GM15510 (cell line): ENCODE results near the gene SOX9.

Experiments used
- POLR2A ChIP-seq: IDR thresholded peaks from 3 replicates; pipeline ENCODE4 v1.6.1; 2011; ENCODE audit warnings: borderline replicate concordance; ENCODE audit not compliant: insufficient read length; ENCODE audit errors: extremely low read depth

SOX9 gene

DNA sequence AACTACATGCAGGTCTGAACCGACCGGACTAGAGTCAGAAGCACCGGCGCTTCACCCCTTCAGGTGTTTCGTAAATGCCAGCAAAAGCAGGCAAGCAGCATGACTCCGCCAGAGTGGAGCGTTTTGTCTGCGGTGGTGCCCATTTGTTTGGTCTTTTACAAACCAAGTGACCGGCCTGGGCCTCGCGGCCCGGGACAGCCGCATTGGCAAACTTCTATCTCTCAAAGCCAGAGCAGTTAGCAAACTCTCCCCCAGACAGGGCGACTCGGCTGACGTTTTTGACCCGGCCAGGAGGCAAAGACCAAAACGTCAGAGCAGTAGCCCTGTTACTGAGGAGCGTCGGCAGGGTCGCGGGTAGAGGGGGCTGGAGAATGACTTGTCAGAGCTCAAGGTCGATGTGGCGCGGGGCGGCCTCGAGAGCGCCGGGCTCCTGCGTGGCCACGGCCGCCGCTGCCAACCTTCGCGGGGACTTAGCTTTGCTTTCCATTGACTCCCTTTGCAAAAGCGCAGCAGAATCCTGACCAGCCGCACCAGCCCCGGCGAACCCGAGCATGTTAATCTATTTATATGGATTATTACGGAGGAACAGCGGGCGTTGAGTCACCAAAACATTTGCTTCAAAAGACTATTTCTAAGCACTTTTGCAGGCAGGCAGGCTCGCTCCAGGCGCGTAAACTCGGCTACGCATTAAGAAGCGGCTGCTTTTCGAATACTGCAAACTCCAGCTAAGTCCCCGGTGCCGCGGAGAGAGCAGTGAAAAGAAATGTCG is 763 bp upstream of the SOX9 start:
- no peak for TF ChIP-seq POLR2A

DNA sequence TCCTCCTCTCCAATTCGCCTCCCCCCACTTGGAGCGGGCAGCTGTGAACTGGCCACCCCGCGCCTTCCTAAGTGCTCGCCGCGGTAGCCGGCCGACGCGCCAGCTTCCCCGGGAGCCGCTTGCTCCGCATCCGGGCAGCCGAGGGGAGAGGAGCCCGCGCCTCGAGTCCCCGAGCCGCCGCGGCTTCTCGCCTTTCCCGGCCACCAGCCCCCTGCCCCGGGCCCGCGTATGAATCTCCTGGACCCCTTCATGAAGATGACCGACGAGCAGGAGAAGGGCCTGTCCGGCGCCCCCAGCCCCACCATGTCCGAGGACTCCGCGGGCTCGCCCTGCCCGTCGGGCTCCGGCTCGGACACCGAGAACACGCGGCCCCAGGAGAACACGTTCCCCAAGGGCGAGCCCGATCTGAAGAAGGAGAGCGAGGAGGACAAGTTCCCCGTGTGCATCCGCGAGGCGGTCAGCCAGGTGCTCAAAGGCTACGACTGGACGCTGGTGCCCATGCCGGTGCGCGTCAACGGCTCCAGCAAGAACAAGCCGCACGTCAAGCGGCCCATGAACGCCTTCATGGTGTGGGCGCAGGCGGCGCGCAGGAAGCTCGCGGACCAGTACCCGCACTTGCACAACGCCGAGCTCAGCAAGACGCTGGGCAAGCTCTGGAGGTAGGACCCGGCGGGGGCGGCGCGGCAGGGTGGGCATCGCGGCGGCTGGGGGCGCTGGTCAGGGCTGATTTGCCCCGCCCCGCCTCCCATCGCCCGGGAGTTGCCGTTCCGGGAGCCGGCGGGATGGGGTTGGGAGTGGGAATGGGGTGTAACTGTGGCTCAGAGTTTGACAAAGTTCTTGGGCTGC is 567 bp downstream of the SOX9 start:
- TF ChIP-seq POLR2A = no peak

DNA sequence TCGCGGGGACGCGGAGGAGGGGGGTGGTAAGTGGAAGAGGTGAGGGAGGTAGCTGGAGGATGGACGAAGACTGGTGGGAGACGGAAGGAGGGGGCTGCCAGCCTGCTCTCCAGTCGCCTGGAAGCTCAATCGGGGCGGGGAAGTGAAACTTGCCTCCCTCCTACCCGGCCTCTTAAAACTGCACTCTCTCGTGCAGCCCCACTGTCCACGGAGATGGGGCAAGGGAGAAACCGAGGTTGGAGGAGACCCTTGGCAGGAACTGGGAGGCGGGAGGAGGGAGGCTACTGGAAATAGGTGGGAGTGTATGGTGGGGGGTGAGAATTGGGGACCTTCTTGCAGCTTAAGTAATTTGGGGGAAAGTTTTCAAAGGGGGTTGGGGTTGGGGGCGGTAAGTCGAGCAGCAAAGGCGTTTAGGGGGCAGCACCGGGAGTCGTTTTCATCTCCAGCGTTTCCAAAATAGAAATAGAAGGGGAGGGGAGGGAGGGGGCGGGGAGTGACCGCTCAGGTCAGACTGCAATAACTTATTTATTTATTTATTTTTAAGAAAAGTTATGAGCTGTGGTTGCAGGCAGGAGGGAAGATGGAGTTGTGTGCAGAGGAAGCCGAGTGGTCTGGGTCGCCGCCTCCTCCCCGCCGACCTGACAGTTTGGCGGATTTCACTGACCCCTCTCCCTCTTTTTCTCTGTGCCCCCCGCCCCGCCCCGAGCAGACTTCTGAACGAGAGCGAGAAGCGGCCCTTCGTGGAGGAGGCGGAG is 1.4 kb downstream of the SOX9 start:
- no peak for TF ChIP-seq POLR2A

- TF ChIP-seq POLR2A = no peak
Measured at GRCh38 chr17:72122765-72123529, 2.1 kb downstream of the SOX9 start.

GRCh38 chr17:72123530-72124437 is 3.0 kb downstream of the SOX9 start:
- no peak for TF ChIP-seq POLR2A

- no peak for TF ChIP-seq POLR2A
Measured at GRCh38 chr17:72124438-72124775, 3.6 kb downstream of the SOX9 start.

DNA sequence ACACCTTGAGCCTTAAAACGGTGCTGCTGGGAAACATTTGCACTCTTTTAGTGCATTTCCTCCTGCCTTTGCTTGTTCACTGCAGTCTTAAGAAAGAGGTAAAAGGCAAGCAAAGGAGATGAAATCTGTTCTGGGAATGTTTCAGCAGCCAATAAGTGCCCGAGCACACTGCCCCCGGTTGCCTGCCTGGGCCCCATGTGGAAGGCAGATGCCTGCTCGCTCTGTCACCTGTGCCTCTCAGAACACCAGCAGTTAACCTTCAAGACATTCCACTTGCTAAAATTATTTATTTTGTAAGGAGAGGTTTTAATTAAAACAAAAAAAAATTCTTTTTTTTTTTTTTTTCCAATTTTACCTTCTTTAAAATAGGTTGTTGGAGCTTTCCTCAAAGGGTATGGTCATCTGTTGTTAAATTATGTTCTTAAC is 4.4 kb downstream of the SOX9 start:
- TF ChIP-seq POLR2A = no peak

DNA sequence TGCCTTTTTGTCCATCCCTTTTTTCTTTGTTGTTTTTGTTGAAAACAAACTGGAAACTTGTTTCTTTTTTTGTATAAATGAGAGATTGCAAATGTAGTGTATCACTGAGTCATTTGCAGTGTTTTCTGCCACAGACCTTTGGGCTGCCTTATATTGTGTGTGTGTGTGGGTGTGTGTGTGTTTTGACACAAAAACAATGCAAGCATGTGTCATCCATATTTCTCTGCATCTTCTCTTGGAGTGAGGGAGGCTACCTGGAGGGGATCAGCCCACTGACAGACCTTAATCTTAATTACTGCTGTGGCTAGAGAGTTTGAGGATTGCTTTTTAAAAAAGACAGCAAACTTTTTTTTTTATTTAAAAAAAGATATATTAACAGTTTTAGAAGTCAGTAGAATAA is 4.9 kb downstream of the SOX9 start:
- TF ChIP-seq POLR2A = no peak

DNA sequence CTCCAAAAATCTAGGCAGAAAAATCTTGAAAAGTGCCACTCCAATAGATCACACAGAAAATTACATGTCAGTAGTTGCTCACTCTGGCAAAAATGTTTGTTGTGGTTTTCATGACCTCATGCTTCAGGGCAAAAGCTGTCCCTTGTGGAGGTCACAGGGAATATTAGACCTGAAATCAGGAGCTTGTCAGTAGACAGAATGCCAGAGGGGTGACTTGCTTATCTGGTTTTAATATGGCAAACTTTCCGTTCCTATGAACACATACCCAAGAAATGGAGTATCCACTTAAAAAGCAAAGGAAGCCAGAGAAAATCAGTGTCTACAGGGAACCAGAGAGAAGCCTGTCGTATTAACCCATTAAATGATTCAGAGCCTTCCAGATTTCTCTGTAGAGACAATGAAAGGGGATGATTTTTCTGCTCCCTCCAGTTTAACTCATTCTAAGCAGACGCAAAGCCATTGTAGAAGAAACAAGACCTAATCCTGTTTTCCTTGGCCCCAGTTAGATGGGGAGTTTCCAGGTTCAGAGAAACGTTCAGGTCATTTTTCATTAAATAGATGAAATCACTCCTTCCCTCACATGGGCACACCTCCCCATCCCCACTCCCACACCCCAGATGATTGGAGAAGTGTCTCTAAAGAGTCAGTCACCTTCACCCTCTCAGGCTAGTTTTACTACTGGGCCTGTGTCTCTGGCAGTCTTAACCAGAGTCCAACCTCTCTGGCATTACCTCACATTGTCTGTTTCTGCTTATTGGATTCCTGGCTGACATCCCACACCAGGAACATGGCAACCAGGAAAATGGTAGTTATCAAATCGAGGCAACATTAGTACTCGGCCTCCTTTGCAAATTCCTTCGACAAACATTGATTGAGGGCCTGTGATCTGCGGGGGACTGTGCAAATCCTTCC is 6.0 kb downstream of the SOX9 start:
- no peak for TF ChIP-seq POLR2A

DNA sequence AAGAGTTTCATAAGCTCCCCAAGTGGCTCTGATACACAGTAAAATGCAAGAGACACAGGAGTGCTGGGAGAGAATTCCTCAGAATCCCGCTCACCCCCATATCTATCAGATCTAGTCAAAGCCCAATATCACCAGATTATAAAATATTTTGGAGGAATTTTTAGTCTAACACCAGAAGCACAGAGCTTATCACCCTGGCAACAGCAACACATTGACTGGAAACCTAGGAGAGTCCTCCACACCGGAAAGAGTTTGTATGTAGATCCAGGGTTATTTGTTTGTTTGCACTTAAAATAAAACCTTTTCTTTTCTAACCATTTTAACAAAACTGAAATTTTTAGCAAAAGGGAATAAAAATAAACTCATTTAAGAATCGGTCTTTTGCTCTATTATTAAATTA is 7.2 kb downstream of the SOX9 start:
- no peak for TF ChIP-seq POLR2A

DNA sequence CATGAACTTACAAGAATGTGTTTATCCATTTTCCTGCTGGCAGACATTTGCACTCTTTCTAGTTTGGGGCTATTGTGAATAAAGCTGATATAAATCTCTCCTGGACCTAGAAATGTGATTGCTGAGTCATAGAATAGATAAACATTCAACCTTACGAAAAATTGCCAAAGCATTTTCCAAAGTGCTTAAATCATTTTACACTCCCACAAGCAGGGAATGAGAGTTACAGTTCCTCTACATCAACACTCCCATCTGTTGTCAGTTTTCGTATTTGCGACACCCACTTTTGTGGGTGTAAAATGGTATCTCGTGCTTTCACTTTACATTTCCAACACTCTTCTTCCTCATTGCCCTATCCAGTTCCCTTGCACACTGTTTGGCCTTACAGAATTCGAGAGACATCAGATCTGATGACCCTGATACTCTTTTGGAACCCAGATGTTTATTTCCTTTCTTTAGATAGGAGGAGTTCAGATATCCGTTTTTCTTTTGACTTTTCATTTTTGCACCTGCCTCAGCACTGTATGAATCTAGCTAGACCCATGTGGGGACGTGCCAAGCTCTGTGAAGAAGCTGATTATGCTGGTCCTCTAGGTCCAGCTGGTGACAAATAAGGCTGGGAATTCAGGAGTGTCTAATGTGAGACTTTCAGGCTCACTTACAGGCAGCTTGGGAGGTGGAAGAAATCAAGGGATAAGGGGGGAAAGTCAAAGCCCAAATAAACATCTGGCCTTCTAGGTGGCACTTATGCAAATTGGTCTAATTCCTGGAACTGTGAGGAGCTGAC is 14.0 kb downstream of the SOX9 start:
- TF ChIP-seq POLR2A = no peak
